ENCODE results near the gene PARD6B.
A peak's percentile ranks its signal among the peaks of the same experiment; 100 is the strongest.

- TF ChIP-seq FOXM1 (IDR thresholded peaks at IDR 0.05; ENCODE audit: low read depth), result no peak
- TF ChIP-seq, protein P1, sequence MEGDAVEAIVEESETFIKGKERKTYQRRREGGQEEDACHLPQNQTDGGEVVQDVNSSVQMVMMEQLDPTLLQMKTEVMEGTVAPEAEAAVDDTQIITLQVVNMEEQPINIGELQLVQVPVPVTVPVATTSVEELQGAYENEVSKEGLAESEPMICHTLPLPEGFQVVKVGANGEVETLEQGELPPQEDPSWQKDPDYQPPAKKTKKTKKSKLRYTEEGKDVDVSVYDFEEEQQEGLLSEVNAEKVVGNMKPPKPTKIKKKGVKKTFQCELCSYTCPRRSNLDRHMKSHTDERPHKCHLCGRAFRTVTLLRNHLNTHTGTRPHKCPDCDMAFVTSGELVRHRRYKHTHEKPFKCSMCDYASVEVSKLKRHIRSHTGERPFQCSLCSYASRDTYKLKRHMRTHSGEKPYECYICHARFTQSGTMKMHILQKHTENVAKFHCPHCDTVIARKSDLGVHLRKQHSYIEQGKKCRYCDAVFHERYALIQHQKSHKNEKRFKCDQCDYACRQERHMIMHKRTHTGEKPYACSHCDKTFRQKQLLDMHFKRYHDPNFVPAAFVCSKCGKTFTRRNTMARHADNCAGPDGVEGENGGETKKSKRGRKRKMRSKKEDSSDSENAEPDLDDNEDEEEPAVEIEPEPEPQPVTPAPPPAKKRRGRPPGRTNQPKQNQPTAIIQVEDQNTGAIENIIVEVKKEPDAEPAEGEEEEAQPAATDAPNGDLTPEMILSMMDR (IDR thresholded peaks at IDR 0.05), result peak; percentile 14; the same call in 1 of the 2 replicates
- TF ChIP-seq TEAD4 (IDR thresholded peaks at IDR 0.05; ENCODE audit: borderline replicate concordance, insufficient read depth), result no peak
Measured at GRCh38 chr20:50720582-50720981, 10.8 kb upstream of the PARD6B start.
